ENCODE measurements around the gene PRPF6. TPM values are rescaled to one million over a fixed set of nuclear protein-coding genes. Genes with fewer than 3 reads are reported as not detected.

PRPF6 gene
- total RNA-seq, 4 donors from 2014 or later = 28.5 to 73.0 (median 69.6) TPM

DNA sequence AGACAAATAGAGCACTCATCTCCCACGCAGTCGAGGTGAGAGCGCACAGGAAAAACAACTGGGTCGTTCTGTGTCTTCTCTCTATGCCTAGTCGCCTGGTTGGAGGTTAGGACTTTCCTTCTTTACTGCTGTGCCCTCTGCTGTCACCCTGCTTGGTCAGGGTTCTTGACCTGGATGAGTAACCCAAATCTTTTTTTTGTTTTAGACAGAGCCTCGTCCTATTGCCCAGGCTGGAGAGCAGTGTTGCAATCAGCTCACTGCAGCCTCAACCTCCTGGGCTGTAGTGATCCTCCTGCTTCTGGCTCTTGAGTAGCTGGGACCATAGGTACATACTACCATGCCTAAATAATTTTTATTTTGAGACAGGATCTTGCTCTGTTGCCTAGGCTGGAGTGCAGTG, 24.5 kb downstream of the PRPF6 start:
- no peak for TF ChIP-seq POLR2A (IDR thresholded peaks at IDR 0.05)
- TF ChIP-seq, protein P1, sequence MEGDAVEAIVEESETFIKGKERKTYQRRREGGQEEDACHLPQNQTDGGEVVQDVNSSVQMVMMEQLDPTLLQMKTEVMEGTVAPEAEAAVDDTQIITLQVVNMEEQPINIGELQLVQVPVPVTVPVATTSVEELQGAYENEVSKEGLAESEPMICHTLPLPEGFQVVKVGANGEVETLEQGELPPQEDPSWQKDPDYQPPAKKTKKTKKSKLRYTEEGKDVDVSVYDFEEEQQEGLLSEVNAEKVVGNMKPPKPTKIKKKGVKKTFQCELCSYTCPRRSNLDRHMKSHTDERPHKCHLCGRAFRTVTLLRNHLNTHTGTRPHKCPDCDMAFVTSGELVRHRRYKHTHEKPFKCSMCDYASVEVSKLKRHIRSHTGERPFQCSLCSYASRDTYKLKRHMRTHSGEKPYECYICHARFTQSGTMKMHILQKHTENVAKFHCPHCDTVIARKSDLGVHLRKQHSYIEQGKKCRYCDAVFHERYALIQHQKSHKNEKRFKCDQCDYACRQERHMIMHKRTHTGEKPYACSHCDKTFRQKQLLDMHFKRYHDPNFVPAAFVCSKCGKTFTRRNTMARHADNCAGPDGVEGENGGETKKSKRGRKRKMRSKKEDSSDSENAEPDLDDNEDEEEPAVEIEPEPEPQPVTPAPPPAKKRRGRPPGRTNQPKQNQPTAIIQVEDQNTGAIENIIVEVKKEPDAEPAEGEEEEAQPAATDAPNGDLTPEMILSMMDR (IDR thresholded peaks at IDR 0.05) = no peak
- H3K4me1 ChIP-seq = no peaks in the 10 kb centered on the region
- H3K27ac ChIP-seq = no peak overlapping the region
- intact Hi-C loops (cut with DNase I; ENCODE audit: low total_unique reads) = no loop called here
- no peaks in the 10 kb centered on the region for H3K36me3 ChIP-seq
- no peaks in the 10 kb centered on the region for H3K27me3 ChIP-seq
- H3K9me3 ChIP-seq = no peaks in the 10 kb centered on the region
- no peak for DNase-seq
- H3K4me3 ChIP-seq = no peak overlapping the region

DNA sequence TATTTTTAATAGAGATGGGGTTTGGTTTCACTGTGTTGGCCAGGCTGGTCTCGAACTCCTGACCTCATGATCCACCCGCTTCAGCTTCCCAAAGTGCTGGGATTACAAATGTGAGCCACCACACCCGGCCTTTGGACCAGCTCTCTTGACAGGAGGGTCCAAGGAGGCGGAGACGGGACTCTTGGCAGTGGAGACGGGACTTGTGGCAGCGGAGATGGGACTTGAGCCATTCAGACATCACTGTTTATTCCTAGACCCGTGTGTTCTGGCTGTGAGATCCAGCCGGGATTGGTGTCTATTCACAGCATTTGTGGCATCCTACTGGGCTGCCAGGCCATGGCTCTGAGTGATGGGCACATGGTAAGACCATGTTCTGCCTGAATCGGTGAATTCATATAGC, 25.6 kb downstream of the PRPF6 start:
- TF ChIP-seq, protein P1 (IDR thresholded peaks at IDR 0.05) = no peak
- TF ChIP-seq POLR2A (IDR thresholded peaks at IDR 0.05) = no peak
- Histone ChIP-seq H3K36me3 (no peaks in the 10 kb centered on the region), H3K27ac (no peak overlapping the region), H3K4me1 (no peaks in the 10 kb centered on the region), H3K27me3 (no peaks in the 10 kb centered on the region), H3K4me3 (no peak overlapping the region), H3K9me3 (no peaks in the 10 kb centered on the region)
- DNase-seq = no peak
- intact Hi-C loops (cut with DNase I; ENCODE audit: low total_unique reads) = no loop called here

DNA sequence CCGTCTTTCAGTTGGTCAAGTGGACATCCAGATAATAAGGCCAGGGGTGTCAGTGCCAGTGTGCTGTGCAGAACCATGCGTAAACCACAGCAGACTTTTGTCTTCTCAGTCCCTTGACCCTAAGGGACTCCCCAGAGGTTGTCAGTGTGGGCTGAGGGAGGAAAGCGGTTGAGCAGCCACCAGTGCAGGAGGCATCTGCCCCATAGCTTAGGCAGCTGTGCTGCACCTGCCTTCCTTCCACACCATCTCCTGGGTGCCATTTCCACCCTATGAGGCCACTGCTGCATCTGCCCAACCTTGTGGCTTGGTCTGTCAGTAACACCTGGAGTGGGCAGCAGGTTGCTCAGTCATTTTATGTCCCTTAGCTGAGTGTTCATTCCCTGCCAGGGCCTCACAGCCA, 26.0 kb downstream of the PRPF6 start:
- H3K4me3 ChIP-seq = no peak overlapping the region
- no peaks in the 10 kb centered on the region for H3K36me3 ChIP-seq
- intact Hi-C loops (cut with DNase I; ENCODE audit: low total_unique reads) = no loop called here
- H3K27ac ChIP-seq = no peak overlapping the region
- TF ChIP-seq POLR2A (IDR thresholded peaks at IDR 0.05) = no peak
- DNase-seq = no peak
- no peaks in the 10 kb centered on the region for H3K4me1 ChIP-seq
- H3K27me3 ChIP-seq = no peaks in the 10 kb centered on the region
- H3K9me3 ChIP-seq = no peaks in the 10 kb centered on the region

DNA sequence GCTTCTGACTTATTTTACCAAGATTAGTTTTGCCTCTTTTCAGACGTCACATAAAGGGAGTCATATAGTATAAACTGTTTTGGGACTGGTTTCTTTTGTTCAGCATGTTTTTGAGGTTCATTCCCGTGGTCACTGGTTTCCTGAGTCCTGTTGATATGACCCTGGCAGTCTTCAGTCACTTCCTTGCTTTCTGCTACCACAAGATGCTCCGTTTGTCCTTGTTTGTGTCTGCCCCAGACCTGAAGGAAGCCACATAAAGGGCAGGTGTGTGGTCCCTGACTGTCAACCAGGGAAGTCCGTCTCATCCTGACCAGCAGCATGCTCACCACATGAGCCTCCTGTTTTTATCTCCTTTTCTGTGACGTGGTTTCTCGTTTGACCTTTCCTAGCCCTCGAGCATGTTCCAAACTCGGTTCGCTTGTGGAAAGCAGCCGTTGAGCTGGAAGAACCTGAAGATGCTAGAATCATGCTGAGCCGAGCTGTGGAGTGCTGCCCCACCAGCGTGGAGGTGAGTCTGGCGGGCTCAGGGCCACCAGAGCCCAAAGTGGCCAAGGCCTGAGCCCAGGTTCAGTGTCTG, 29.0 kb downstream of the PRPF6 start:
- intact Hi-C loops (cut with DNase I; ENCODE audit: low total_unique reads) = no loop called here
- H3K4me3 ChIP-seq = no peak overlapping the region
- H3K9me3 ChIP-seq = no peaks in the 10 kb centered on the region
- no peak for DNase-seq
- H3K36me3 ChIP-seq = no peaks in the 10 kb centered on the region
- no peak overlapping the region for H3K27ac ChIP-seq
- no peak for TF ChIP-seq POLR2A (IDR thresholded peaks at IDR 0.05)
- TF ChIP-seq, protein P1 (IDR thresholded peaks at IDR 0.05) = no peak
- no peaks in the 10 kb centered on the region for H3K4me1 ChIP-seq
- H3K27me3 ChIP-seq = no peaks in the 10 kb centered on the region

DNA sequence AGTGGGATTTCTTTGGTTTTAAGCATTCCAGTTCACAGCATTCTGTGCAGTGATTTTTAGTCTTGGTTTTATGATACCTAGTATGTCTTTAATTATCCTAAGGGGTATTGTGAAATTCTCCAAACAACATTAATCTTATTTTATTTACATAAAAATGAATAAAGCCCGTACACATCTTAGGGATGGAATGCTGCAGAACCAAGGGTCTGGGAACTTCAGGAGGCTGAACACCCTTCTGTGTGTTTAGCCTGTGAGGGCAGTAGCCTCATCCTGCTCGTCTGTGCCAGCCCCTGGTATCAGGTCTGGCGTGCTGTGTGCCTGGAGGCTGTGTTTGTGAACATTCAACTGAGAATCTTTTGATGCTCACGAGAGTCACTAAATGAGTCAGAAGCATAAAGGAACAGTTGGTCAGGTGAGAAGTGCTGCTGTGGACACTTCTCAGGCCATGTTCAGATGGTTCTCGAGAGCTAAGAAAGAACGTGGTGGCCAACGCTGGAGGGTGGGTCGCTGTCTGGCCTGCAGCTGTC, 29.8 kb downstream of the PRPF6 start:
- no peak overlapping the region for H3K27ac ChIP-seq
- TF ChIP-seq, protein P1 (IDR thresholded peaks at IDR 0.05) = no peak
- TF ChIP-seq POLR2A (IDR thresholded peaks at IDR 0.05) = no peak
- H3K36me3 ChIP-seq = no peaks in the 10 kb centered on the region
- H3K27me3 ChIP-seq = no peaks in the 10 kb centered on the region
- intact Hi-C loops (cut with DNase I; ENCODE audit: low total_unique reads) = no loop called here
- no peak overlapping the region for H3K4me3 ChIP-seq
- DNase-seq = no peak
- H3K4me1 ChIP-seq = no peaks in the 10 kb centered on the region
- no peaks in the 10 kb centered on the region for H3K9me3 ChIP-seq
